Pancreas (tissue), 10 donors: Measurements from ENCODE around the gene C11orf24. TPM values are rescaled to one million over a fixed set of nuclear protein-coding genes. Genes with fewer than 3 reads are reported as not detected.

Source experiments
- ATAC-seq, 4 donors: fragments of 200-7000 bp; cut with Tn5 transposase; one replicate each; pipeline versions ENCODE4 v1.8.0 to v1.9.1; 2020; ENCODE audit warnings: mild to moderate bottlenecking in 4 of 4, moderate library complexity in 4 of 4
- DNase-seq, 6 donors: peaks; one replicate each; pipeline ENCODE4 v3.0.0-alpha.2; 2020
- FAIRE-seq: peaks from 2 replicates; lab custom pipeline; 2012; peaks lifted over from hg19 to GRCh38; lab: Jason Lieb, UNC
- H3K27ac ChIP-seq, 4 donors: fragments of 200-600 bp; sonication (generic); 1 replicate in 3 of 4; 2 replicates in 1 of 4; pipeline versions ENCODE4 v1.5.0 to v1.8.0; 2020
- H3K27me3 ChIP-seq, 4 donors: fragments of 200-600 bp; one replicate each; pipeline ENCODE4 v1.8.0; 2021
- H3K36me3 ChIP-seq, 3 donors: fragments of 200-600 bp; sonication (generic) in 1 of 3; one replicate each; pipeline versions ENCODE4 v1.5.0 to v1.8.0; 2020 to 2021
- H3K4me1 ChIP-seq, 3 donors: fragments of 200-600 bp; one replicate each; pipeline ENCODE4 v1.8.0; 2021
- H3K4me3 ChIP-seq, 4 donors: fragments of 200-600 bp; sonication (generic) in 2 of 4; one replicate each; pipeline versions ENCODE4 v1.5.0 to v1.8.0; 2020 to 2021
- H3K9me3 ChIP-seq, 4 donors: fragments of 200-600 bp; one replicate each; pipeline ENCODE4 v1.8.0; 2021
- WGBS, 2 donors: extraction: QIAGEN DNeasy Blood & Tissue Kit; methylation state at CpG; one replicate each; pipeline ENCODE4 v1.1.7; 2013; 5-methylcytosine and 5-hydroxymethylcytosine counted together
- intact Hi-C, 3 donors: fragments of 100-400 bp; cut with DNase I; formaldehyde crosslinking; loops; one replicate each; pipeline versions ENCODE4 v1.11.1 to v1.14.2; 2022
- polyA plus RNA-seq, 2 donors: library from polyadenylated mRNA; stranded (reverse); fragments of 200-250 nt; gene quantifications; one replicate each; pipeline ENCODE4 v1.2.3, GENCODE V29; 2013
- total RNA-seq, 6 donors: library from RNA; stranded (reverse); fragmentation: NEBNext Ultra II Directional in 4 of 6; extraction: Animal tissue kit (Norgen Biotek cat#: 25700) in 4 of 6; gene quantifications; one replicate each; pipeline versions ENCODE4 v1.2.1 to v1.2.4, GENCODE V29; 2021 to 2023
- TF ChIP-seq, protein P1 (sequence below), 4 donors: fragments of 200-600 bp; sonication (generic) in 3 of 4; IDR thresholded peaks; one replicate each; pipeline versions ENCODE4 v1.5.0 to v1.8.0; 2021; ENCODE audit warnings: antibody characterized with exemption in 4 of 4
- donor health status: healthy with polysubstance abuse.
- donor health status: DM: no; HTN: no; CAD: no; lungs with moderate emphysema.
- donor health status: DM: no; HTN: no; CAD: no.
- donor health status: control.
- donor health status: control.
- donor health status: Bipolar disorder and iron deficiency.
- donor health status: DM: yes; HTN: yes; CAD: no.
- donor health status: DM: no; HTN: no; CAD: no.
- donor health status: DM: no; HTN: no; CAD: no.
- donor health status: DM: yes; HTN: yes; CAD: no.

C11orf24 gene
- total and polyA plus RNA-seq, 8 donors = 12.4 to 20.3 (median 17.8) TPM

DNA sequence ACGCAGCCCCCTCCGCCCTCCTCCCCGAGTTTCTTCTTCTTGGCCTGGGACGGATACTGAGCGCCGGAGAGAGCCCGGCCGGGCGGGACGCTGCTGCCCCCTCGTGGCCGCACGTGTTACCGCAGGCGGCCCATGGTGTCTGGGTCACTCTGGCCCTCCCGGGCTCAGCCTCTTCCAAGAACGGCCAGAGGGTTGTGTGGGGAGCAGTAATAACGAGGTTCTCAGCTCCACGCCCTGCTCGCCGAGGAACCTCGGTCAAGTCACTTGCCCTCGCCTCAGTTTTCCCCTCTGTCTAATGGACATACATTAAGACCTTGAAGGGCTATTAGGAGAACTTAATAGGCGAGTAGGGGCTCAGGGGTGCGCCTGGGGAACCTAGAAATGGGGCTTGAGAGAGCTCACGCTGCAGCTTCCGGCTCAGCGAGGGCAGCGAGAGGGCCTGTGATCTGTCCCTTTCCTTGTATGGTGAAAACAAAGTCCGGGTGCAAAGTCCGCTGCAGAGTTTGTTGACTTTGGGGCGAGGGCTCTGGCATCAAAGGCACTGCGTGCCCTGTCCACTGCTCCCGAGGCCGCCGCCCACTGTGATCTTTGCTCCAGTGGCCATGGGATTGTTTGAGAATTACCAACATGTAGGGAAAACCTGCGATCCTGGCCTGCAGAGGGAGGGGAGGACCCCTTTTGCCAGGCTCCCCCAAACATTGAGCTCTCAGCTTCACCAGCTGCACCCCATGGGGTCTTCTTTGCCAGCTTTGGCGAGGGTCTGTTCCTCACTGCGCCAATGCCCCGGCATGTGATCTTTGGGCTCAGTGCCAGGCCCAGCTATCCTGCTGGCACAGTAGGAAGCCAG is 26.3 kb upstream of the C11orf24 start:
- no peaks in the 10 kb centered on the region for H3K36me3 ChIP-seq
- H3K27ac ChIP-seq = peak overlapping the region; percentile 67 to 87 (median 74)
- H3K4me1 ChIP-seq = peaks cover 9 to 12% (median 11%) of the 10 kb centered on the region in 3 donors
- intact Hi-C loops = loop anchor here in 2 of 3 donors (5.0 kb wide), 1 partner anchor 41 kb away; no protein-coding TSS in a partner anchor
- no peaks in the 10 kb centered on the region for H3K27me3 ChIP-seq
- DNase-seq = peak; percentile 74 to 94 (median 86)
- H3K9me3 ChIP-seq = no peaks in the 10 kb centered on the region
- WGBS, 2 donors = 8 to 9% methylated on average over 39 to 40 of the region's 40 CpGs
- TF ChIP-seq, protein P1, sequence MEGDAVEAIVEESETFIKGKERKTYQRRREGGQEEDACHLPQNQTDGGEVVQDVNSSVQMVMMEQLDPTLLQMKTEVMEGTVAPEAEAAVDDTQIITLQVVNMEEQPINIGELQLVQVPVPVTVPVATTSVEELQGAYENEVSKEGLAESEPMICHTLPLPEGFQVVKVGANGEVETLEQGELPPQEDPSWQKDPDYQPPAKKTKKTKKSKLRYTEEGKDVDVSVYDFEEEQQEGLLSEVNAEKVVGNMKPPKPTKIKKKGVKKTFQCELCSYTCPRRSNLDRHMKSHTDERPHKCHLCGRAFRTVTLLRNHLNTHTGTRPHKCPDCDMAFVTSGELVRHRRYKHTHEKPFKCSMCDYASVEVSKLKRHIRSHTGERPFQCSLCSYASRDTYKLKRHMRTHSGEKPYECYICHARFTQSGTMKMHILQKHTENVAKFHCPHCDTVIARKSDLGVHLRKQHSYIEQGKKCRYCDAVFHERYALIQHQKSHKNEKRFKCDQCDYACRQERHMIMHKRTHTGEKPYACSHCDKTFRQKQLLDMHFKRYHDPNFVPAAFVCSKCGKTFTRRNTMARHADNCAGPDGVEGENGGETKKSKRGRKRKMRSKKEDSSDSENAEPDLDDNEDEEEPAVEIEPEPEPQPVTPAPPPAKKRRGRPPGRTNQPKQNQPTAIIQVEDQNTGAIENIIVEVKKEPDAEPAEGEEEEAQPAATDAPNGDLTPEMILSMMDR (IDR thresholded peaks at IDR 0.05) = peak; percentile 95 to 99 (median 98)
- ATAC-seq = peak; percentile 94 to 98 (median 95)
- H3K4me3 ChIP-seq = peak overlapping the region in 2 of 4 donors; percentile 20 to 30
- no peak for FAIRE-seq

DNA sequence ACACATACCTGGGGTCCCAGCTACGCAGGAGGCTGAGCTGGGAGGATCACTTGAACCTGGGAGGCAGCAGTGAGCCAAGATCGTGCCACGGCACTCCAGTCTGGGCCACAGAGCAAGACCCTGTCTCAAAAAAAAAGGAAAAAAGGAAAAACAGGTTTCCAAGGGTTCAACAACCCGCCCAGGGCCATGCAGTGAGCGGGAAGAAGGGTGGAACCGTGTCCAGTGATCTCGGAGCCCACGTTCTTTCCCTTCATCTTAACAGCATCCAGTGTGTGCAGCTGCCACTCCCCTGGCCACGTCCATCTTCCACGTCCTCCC is 25.7 kb upstream of the C11orf24 start:
- WGBS, 2 donors = 33 to 35% methylated on average over 10 of the region's 10 CpGs
- peak in 1 of 4 donors; percentile 17 for ATAC-seq
- Histone ChIP-seq H3K4me3 (peak overlapping the region in 1 of 4 donors; percentile 30), H3K27me3 (no peaks in the 10 kb centered on the region), H3K36me3 (no peaks in the 10 kb centered on the region), H3K27ac (peak overlapping the region in 1 of 4 donors; percentile 87), H3K4me1 (peaks cover 9 to 12% (median 11%) of the 10 kb centered on the region in 3 donors), H3K9me3 (no peaks in the 10 kb centered on the region)
- TF ChIP-seq, protein P1 (IDR thresholded peaks at IDR 0.05) = no peak
- no peak for DNase-seq
- intact Hi-C loops = loop anchor here in 2 of 3 donors (5.0 kb wide), 1 partner anchor 40 kb away; no protein-coding TSS in a partner anchor
- FAIRE-seq = no peak

DNA sequence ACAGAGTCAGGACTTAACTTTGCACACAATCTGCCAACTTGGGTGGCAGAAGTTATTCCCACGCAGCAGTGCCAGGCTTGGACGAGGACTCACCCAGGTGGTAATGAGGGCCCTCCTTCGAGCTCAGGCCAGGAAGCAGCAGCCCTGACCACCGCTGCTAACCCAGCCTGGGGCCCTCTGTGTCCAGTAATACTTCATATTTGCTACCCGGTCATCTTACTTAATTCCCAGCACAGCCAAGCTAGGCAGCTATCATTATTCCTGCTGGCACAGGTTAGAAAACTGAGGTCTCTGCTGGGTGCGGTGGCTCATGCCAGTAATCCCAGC is 25.2 kb upstream of the C11orf24 start:
- 72 to 77% methylated on average over 6 of the region's 6 CpGs for WGBS, 2 donors
- ATAC-seq (no peak), DNase-seq (no peak), FAIRE-seq (no peak)
- intact Hi-C loops = loop anchor here in 2 of 3 donors (5.0 kb wide), 1 partner anchor 40 kb away; no protein-coding TSS in a partner anchor
- TF ChIP-seq, protein P1 (IDR thresholded peaks at IDR 0.05) = no peak
- Histone ChIP-seq H3K4me1 (peaks cover 9 to 12% (median 11%) of the 10 kb centered on the region in 3 donors), H3K27me3 (no peaks in the 10 kb centered on the region), H3K9me3 (no peaks in the 10 kb centered on the region), H3K27ac (no peak overlapping the region), H3K36me3 (no peaks in the 10 kb centered on the region), H3K4me3 (no peak overlapping the region)

DNA sequence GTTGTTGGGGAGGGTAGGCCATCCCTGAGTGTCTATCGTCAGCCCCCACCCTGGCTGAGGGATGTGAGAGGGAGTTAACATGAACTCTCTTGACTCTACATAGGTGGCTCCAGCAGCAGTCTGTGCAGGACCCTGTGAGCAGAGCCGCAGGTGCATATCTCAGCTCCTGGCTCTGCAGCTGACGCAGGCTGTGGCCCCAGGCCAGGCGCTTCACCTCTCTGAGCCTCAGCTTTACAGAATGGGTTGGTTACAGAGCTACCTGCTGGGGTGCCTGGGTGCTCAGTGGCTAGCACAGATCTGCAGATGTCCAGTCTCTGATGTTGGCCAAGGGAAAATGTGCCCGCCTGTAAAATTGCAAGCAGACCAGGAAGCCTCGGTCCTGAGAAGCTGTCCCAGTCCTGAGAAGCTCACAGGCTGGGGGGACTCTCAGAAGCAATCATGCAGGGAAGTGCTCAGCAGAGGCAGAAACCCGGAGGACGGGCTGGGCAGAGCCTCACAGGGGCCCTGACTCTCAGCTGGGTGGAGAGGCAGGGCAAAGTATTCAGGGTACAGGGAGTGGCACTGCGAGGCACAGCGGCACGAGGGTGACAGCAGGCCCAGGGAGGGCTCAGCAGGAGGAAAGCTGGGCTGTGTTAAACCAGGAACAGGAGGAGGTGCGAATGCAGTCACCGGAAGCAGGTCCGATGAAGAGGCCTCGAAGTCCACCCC is 24.7 kb upstream of the C11orf24 start:
- H3K27ac ChIP-seq = no peak overlapping the region
- intact Hi-C loops = loop anchor here in 2 of 3 donors (5.0 kb wide), 1 partner anchor 39 kb away; no protein-coding TSS in a partner anchor
- no peak for ATAC-seq

More for the DNA sequence above, 24.7 kb upstream of the C11orf24 start:
- Histone ChIP-seq H3K36me3 (no peaks in the 10 kb centered on the region), H3K27me3 (no peaks in the 10 kb centered on the region), H3K4me3 (no peak overlapping the region), H3K9me3 (no peaks in the 10 kb centered on the region), H3K4me1 (peaks cover 9 to 12% (median 11%) of the 10 kb centered on the region in 3 donors)
- DNase-seq (no peak), FAIRE-seq (no peak)
- 82 to 85% methylated on average over 15 of the region's 15 CpGs for WGBS, 2 donors
- TF ChIP-seq, protein P1 (IDR thresholded peaks at IDR 0.05) = no peak
